GM21717 (cell line): ENCODE results near the gene TMEM174.

ENCODE experiments used
- ATAC-seq: cut with Tn5 transposase; IDR thresholded peaks from one replicate; pipeline ENCODE4 v1.9.1; 2021; ENCODE audit warnings: mild to moderate bottlenecking, moderate library complexity; ENCODE audit not compliant: unreplicated experiment

The TMEM174 gene, protein sequence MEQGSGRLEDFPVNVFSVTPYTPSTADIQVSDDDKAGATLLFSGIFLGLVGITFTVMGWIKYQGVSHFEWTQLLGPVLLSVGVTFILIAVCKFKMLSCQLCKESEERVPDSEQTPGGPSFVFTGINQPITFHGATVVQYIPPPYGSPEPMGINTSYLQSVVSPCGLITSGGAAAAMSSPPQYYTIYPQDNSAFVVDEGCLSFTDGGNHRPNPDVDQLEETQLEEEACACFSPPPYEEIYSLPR

GRCh38 chr5:73172951-73173350 lies at the start of gene TMEM174:
TMEM174 (plus strand) TSS chr5:73173193; CDS start chr5:73173244, 51 bp downstream.
- ATAC-seq: no peak

DNA sequence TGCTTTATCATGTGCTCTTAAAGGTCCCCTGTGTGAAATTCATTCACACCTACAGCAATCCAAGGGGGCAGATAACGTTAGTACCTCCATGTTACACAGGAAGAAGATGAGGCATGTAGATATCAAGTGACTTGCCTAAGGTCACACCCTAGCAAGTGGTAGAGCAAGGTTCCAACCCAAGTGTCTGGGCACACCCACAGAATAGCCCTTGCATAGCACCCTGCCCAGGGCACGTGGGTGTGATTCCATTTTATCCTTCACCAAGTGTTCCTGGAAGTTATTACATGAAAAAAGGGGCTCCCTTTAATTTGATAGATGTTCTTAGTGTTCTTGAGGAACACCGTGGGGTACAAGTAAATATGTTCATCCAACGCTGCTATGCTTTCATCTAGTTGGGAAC lies 47.7 kb upstream of the TMEM174 start:
- no peak for ATAC-seq

DNA sequence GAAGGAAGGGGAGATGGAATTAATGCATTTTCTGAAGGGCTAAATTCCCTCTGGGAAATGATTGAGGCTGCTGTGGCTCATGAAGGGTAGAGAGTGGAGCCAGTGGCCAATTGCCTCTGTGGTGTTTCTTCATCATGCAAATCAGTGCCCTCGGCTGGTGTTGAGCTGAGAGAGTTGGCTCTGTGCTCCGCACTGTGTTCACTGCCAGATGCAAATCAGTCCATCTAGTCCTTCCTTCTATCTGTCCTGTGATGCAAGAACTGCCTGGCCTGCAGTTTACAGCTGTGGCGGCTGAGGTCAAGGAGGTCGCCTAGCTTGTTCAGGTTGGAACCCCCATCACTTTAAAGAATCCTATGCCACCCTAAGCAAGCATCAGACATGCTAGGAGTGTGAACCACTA lies 46.6 kb upstream of the TMEM174 start:
- no peak for ATAC-seq

- ATAC-seq: no peak
Measured at GRCh38 chr5:73126957-73127356, 46.0 kb upstream of the TMEM174 start.

DNA sequence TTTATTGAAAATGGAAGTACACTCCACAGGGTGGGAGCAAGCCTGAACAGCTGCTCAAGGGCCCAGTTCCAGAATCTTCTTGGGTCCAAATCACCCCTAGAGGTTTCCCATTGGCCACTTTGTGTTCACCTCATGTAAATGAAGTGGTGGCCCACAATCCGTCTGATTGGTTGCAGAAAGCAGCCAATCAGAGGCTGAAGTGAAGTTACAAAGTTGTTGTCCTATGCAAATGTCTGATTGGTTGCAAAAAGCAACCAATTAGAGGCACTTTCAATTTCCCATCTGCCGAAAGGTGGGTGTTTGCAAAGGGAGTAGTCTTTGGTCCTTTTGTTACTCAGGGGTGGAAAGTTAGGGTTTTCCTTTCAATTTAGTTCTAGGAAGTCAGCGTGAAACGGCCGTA lies 43.9 kb upstream of the TMEM174 start:
- no peak for ATAC-seq

DNA sequence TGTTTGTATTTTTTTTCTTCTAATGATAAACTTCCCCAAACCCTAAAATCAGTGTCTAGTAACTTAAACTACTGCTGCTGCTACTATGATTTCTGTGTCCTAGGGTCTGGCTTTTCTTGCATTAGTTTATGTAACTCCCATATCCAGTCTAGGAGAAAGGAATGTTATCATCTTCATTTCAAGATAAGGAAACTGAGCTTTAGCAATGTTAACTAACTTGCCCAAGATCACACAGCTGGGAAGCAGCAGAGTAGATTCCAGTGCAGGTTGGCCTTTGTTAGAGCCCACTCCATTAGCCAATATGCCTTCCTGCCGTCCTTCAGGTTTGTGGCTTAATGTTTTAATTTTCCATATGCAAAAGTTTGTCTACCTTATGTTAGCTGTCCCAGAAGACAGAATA lies 42.2 kb upstream of the TMEM174 start:
- ATAC-seq: no peak

GRCh38 chr5:73131711-73132425 lies 41.1 kb upstream of the TMEM174 start:
- ATAC-seq: no peak

GRCh38 chr5:73132759-73133158 lies 40.2 kb upstream of the TMEM174 start:
- ATAC-seq: no peak

DNA sequence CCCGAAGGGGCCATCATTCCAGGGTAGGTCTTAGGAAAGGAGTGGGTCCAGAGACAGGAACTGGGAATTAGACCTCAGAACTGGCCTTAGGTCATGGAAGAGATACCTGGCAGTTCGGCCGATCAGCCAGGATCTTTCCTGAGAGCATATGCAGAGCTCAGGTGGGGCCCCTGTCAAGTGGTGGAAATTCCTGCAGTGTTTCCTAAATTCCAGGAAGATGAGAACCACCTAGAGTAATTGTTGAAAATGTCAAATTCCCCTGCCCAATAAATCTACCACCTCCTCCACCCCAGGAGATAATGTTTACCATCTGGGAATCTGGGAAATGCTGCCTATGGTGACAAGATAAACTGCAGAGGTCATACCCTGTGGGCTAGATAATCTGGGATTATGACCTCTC lies 38.0 kb upstream of the TMEM174 start:
- ATAC-seq: no peak

DNA sequence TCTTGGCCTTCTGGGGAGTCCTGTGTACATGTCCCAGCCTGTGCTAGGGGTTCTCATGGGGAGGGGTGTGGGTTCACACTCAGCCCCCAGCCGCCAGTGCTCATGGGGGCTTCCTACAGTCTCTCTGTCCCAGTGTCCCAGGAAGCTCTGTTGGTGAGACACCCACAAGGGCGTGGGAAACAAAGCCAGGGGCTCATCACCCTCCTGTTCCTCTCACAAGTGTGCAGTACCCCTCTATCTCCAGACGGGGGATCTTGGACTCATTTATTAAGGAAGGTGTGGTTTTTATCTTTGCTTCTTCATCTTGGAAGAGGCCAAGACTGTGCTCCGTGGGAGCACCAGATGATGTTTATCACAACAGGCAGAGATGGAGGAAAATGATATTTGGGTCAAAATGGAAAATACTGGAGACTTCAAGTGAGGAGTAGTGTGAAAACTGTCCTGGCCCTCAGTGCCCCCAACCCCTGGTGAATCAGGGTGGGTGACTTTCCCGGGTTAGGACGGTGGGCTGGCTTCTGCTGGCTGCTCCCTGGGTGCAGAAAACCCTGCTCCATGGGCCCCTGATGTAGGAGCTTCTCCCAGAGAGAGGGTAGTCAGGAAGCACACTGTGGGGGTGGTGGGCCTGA lies 37.5 kb upstream of the TMEM174 start:
- no peak for ATAC-seq

DNA sequence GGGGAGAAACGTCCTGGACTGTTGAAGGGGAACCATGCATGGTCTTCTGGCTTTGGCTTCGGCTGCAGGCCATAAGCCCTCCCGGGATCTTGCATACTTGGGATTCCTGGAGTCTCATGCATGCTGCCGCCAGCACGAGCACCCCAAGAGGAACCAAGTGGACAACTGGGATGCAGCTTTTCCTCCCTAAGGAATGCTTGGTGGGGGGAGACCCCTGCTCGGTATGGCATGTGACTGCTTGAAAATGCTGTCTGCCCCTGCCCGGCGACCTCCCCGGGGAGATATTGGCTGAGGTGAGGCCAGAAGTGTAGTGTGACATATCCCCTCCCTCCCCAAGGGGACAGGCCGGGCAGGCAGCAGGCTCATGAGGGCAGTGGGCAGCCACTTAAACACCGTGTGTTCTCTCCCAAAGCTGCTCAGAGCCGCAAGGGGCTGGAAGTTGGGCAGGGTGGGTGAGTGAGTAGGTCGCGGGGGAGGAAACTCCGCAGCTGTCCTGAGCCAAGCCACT lies 36.9 kb upstream of the TMEM174 start:
- no peak for ATAC-seq

DNA sequence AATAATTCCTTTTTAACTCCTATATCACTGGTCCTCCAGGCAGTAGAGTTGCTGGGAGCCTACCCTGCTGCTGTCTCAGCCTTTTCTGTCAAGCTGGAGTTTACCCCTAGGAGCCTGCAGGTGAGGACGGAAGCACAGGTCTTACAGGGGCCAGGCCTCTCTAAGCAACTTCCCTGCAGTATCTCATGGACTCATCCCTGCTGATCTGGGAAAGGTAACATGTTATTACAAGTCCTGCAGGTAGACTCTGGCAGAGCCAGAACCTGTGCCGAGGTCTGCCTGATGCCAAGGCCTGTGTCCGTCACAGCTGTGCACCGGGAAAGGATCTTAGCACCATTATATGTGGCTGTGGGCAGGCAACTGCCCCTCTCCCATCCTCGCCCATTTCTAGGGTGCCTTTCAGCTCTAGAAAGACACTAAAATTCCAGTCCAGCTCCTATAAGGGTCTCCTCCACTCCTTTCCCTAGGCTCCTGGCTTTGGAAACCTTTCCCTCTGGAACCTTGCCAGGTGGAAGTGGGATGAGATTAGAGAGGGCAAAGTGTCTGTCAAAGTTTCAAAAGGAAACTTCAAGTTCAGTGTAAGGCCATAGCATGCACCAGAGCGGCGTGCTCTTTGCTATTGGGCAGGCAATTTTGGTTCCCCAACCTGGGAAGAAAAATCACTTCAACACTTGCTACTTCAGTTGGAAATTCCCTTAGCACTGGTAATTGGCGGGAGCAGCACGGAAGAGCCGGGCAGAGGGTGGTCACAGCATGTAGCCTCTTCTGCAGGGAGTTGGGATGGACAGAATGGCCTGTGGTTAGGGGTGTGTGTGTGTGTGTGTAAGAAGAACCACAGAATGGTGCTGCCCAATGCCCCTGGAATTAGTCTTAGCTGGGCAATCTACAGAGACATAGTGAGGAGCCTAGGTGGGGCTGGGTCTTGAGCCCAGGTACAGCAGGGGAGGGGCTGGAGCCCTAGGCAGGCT lies 35.1 kb upstream of the TMEM174 start:
- no peak for ATAC-seq

GRCh38 chr5:73139485-73139884 lies 33.5 kb upstream of the TMEM174 start:
- ATAC-seq: no peak

DNA sequence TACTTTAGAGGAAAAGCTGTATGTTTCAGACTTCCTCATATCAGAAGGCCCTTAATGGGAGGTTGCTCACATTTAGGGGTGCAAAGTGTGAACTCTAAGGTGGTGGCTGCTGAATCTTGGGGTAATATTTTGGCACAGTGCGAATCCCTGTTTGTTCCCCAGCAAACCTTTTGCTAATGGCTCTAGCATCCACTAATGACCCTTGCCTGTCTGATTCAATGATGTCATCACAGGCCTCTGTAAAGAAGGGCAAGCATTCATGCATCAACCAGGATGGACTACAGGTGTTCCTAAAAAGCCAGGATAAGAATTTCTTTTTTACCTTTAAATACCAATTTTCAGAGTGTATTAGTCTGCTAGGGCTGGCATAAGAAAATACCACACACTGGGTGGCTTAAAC lies 32.2 kb upstream of the TMEM174 start:
- ATAC-seq: no peak

DNA sequence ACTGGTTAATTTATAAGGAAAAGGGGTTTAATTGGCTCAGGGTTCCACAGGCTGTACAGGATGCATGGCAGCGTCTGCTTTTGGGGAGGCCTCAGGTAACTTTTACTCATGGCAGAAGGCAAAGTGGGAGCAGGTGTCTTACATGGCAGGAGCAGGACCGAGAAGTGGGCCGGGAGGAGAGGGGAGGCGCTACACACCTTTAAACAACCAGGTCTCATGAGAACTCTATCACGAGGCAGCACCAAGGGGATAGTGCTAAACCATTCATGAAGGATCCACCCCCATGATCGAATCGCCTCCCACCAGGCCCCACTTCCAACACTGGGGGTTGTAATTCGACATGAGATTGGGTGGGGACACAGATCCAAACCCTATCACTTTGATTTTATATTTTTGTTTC lies 31.0 kb upstream of the TMEM174 start:
- no peak for ATAC-seq

DNA sequence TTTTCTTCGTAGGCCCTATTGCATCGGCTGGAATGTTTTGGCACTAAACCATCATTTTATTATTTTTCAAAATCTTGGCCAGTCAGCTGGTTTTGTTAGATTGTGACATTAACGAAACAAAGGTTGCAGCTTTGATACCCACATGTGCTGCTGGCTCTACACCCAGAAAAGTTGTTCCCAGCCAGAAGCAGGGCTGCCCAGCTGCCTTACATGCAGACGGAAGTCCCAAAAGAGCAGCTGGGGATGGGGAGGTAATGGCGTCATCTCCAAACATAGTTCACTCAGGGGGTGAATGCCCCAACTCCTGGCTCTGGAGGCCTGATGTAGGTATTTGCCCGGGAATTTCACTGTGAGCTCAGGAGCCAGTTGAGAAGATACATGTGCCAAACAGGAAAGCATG lies 29.3 kb upstream of the TMEM174 start:
- ATAC-seq: no peak

DNA sequence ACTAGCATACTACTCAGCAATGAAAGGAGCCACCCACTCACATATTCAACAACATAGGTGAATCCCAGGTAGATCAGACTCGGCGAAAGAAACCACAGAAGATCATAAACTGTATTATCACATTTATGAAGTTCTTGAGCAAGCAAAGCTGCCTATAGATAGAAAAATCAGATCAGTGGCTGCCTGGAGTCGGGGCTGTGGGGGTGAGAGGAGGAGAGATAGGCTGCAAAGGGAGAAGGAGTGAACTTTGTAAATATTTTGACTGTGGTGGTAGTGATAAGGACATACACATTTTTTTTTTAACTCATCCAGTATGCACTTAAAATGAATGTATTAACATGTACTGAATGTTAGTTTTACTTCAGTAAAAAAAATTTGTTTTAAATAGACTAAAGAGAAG lies 23.5 kb upstream of the TMEM174 start:
- no peak for ATAC-seq

DNA sequence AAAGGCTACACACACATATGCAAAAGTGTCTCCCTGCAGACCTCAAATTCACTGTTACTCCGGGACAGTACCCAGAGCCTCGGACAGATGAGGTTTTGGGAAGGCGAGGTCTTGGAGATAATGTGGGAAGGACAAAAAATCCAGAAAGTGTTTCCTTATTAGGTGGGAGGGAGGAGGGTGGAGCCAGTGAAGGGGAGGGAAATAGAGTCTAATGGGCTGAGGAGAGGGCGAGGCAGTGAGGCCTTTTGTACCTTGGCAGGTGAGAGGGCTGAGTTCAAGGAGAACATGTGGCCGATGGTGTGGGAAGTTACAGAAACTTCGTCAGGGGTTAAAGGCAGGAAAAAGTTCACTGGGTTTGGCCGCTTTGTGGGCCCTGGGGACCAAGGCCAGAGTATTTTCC lies 22.1 kb upstream of the TMEM174 start:
- no peak for ATAC-seq

DNA sequence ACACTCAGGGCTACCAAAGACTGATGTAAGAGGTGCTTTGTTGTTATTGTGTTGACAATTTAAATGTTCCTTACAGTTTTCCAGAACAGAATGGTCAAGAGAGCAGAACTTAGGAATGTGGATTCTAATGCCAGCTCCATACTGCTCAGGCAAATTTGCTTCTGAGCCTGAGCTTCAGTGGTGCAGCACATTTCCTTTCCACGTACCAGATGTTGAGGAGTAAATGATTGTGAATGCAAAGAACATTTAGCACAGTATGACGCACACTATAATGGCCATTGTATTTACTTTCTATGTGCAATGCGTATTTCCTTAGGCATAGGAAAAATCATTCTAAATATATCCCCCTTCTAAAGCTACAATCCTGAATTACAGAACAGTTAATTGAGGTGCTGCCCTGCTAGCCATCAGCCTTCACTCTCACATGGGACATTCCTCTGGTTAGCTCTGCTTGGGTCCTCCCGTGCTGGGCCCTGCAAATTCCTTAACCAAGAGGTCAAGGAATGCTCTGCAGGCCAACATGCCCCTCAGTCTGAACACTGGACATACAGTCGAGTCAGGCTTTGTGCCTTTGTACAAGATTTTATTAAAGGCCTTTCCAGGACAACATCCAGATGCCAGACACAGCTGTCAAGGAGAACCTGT lies 21.1 kb upstream of the TMEM174 start:
- no peak for ATAC-seq
